T-helper 1 cell treated with Interleukin-12 subunit alpha and Interleukin-12 subunit beta and Interleukin-4 antibody, amounts not matched to agents 30 μg/mL and 1 μg/mL, for 36 hours (primary cell): ENCODE measurements around the gene MARCKS.

Experiments used
- H3K27ac Mint-ChIP-seq: one replicate; pipeline ENCODE4 v1.8.0; 2021; ENCODE audit warnings: mild to moderate bottlenecking, mixed read lengths
- H3K27me3 Mint-ChIP-seq: one replicate; pipeline ENCODE4 v1.8.0; 2021; ENCODE audit warnings: low read depth, mixed read lengths
- H3K36me3 Mint-ChIP-seq: one replicate; pipeline ENCODE4 v1.8.0; 2021; ENCODE audit warnings: low read depth, mixed read lengths
- H3K4me1 Mint-ChIP-seq: one replicate; pipeline ENCODE4 v1.8.0; 2021; ENCODE audit warnings: low read depth, mixed read lengths
- H3K4me3 Mint-ChIP-seq: one replicate; pipeline ENCODE4 v1.8.0; 2021; ENCODE audit warnings: mild to moderate bottlenecking, moderate library complexity, mixed read lengths
- H3K9me3 Mint-ChIP-seq: one replicate; pipeline ENCODE4 v1.8.0; 2021; ENCODE audit warnings: mixed read lengths

MARCKS gene, protein sequence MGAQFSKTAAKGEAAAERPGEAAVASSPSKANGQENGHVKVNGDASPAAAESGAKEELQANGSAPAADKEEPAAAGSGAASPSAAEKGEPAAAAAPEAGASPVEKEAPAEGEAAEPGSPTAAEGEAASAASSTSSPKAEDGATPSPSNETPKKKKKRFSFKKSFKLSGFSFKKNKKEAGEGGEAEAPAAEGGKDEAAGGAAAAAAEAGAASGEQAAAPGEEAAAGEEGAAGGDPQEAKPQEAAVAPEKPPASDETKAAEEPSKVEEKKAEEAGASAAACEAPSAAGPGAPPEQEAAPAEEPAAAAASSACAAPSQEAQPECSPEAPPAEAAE

DNA sequence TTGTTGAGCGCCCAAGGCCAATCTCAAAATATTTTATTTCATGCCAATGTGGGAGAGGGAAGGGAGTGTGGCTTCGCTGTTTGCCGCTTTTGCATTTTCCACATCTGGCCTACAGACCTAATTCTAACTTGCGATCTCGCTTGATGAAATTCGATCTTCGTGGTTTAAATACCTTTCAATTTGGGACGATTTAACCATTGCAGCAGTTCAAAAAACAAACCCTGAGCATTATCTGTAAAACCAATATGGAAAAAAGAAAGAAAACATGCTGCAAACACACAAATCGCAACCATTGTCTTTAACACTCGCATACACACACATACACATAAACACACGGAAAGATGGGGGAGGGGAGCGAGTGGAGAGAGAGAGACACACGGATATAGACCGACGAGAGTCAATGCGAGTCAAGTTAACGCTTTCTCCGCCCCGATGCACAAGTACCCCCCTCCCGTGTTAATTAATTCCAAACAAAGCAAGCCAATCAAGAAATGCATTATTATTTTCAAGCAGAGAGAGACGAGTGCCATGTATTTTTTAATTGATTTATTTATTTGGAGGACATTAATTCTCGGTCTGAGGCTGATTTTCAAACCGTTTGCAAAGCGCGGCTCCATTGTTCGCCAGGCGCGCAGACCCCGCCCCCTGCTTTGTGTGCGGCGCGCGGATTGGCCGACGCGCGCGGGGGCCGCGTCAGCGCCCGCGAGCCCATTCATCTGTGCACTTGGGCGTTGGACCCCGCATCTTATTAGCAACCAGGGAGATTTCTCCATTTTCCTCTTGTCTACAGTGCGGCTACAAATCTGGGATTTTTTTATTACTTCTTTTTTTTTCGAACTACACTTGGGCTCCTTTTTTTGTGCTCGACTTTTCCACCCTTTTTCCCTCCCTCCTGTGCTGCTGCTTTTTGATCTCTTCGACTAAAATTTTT, at the start of gene MARCKS:
Gene MARCKS (plus strand): TSS at position 721 of the 931 bp plus-strand sequence. CDS start 401 bp downstream, outside the sequence.
- peaks cover 55% of the 10 kb centered on the region for H3K27me3 Mint-ChIP-seq
- peak within 1 kb of the TSS; percentile 78 for H3K27ac Mint-ChIP-seq
- peaks cover 4% of the 10 kb centered on the region for H3K36me3 Mint-ChIP-seq
- no peak within 1 kb of the TSS for H3K4me3 Mint-ChIP-seq
- peaks cover 15% of the 10 kb centered on the region for H3K4me1 Mint-ChIP-seq
- H3K9me3 Mint-ChIP-seq = no peaks in the 10 kb centered on the region

DNA sequence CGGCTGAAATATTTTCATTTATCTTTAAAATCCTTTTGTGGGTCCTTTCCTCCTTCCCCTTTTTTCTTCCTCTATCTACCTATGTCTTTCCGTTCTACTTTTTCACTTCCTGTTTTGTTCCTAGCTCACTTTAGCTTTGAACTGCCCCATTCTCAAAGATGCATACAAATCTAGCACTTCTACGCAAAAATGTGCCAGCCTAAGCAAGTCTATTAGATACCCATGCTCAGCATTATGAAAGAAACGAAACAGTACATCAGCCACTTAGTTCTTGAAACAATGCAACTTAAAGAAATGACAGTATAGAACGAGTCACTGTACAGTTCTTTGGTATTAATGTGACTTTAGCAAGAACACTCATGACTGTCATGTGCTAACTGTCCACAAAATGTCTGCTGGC, 47.3 kb upstream of the MARCKS start:
- Mint-ChIP-seq H3K27ac (no peak overlapping the region), H3K9me3 (no peaks in the 10 kb centered on the region), H3K36me3 (no peaks in the 10 kb centered on the region), H3K4me1 (no peaks in the 10 kb centered on the region), H3K4me3 (no peak overlapping the region), H3K27me3 (peaks cover 5% of the 10 kb centered on the region)

DNA sequence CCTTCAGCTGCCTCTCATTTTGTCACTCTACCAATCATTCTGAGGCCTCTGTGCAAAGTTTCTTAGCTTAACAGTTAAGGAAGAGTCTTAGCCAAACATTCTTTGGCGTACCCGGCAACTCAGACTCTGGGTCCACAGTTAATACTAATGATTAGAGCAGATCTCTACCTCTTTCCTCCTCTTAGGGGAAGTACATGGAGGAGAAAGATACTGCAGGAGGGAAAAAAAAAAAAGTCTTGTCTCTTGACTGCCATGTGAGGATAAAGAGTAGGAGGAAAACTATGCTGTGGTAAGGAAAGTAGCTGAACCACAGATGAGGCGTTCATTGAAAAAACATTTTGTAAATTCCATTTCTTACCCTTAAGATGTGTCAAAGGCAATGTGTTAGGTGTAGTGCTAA, 44.0 kb upstream of the MARCKS start:
- no peak overlapping the region for H3K4me3 Mint-ChIP-seq
- H3K27me3 Mint-ChIP-seq = peaks cover under 1% of the 10 kb centered on the region
- no peaks in the 10 kb centered on the region for H3K9me3 Mint-ChIP-seq
- H3K4me1 Mint-ChIP-seq = no peaks in the 10 kb centered on the region
- H3K27ac Mint-ChIP-seq = no peak overlapping the region
- H3K36me3 Mint-ChIP-seq = no peaks in the 10 kb centered on the region

DNA sequence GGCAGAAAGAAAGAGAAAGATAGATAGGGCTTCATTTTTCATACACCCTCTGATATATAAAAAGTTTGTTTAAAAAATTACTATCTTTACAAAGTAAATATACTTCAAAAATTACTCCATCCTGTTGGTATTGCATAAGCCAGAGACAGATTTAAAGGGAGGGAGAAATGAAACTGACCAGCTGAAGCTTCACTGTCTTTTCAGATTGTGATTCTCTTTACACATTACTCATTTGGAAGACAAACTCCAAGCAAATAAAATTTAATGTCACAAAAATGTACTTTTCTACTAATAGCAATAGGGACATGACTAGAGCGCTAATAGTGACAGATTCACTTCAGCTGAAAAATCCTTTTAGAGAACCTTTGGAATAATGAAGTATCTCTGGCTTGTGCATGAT, 38.6 kb upstream of the MARCKS start:
- H3K4me3 Mint-ChIP-seq = no peak overlapping the region
- H3K27me3 Mint-ChIP-seq = no peaks in the 10 kb centered on the region
- no peaks in the 10 kb centered on the region for H3K4me1 Mint-ChIP-seq
- H3K9me3 Mint-ChIP-seq = no peaks in the 10 kb centered on the region
- no peaks in the 10 kb centered on the region for H3K36me3 Mint-ChIP-seq
- H3K27ac Mint-ChIP-seq = no peak overlapping the region

DNA sequence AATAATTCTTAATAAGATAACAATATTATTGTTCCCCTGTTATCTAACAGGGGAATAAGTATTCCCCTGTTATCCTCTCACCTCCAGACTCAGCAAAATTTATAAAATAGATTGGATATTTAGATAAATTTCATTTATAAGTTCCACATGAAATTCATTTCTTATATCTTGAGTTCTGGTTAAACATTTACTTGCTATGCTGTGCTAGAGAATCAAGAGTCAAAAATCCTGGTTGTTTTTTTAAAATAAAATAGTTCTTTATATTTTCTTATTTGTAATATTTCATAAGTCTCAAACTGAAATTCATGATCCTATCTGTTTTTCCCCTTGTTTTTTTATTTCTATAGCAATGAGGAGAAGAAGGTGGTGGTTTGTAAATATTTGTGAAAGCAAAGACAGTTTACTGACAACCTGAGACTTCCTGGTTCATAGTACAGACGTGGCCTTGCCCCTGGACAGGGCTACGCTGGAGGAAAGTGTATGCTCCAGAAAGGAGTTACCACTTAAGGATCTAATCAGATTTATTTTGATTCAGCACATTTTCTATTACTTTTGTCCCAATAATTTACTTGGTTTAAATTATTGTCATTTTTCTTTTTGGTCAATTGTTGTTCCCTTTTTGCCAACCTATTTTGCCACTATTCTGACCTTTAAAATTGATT, 37.8 kb upstream of the MARCKS start:
- Mint-ChIP-seq H3K4me1 (no peaks in the 10 kb centered on the region), H3K4me3 (no peak overlapping the region), H3K9me3 (no peaks in the 10 kb centered on the region), H3K27me3 (no peaks in the 10 kb centered on the region), H3K36me3 (no peaks in the 10 kb centered on the region), H3K27ac (no peak overlapping the region)

DNA sequence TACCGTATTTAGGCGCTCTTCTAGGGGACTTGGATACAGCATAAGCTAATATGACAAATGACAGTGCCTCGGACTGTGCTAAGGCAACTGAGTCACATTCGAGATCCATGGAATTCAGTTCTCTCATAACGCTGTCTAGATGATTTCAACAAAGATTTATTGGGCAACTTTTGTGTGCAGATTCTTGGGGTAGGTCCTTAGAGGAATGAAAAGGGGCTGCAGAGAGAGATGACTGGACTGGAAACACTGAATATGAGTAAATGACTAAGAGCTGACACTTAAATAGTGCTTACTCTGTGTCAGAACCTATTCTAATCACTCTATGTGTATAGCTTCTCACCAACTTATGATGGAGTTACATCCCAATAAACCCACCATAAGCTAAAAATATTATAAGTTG, 36.4 kb upstream of the MARCKS start:
- Mint-ChIP-seq H3K36me3 (no peaks in the 10 kb centered on the region), H3K4me3 (no peak overlapping the region), H3K9me3 (no peaks in the 10 kb centered on the region), H3K27ac (no peak overlapping the region), H3K27me3 (no peaks in the 10 kb centered on the region), H3K4me1 (no peaks in the 10 kb centered on the region)

DNA sequence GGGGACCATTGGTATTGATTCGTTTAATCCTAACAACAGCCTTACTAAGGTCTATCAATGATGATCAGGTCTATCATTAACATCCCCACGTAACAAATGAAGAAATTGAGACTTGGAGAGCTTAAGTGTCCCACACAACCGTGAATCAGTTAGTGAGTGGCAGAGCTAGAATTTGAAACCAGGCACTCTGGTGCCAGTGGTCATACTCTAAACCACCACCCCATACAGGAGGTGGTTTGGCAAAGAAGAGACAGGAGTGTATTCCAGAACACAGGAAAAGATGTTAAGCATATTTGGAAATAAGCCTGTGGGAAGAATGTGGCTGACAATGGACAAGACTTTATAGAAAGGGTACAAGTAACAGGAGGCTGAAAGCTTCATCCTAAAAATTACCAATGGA, 35.7 kb upstream of the MARCKS start:
- H3K9me3 Mint-ChIP-seq = no peaks in the 10 kb centered on the region
- no peak overlapping the region for H3K4me3 Mint-ChIP-seq
- no peaks in the 10 kb centered on the region for H3K4me1 Mint-ChIP-seq
- no peaks in the 10 kb centered on the region for H3K27me3 Mint-ChIP-seq
- no peaks in the 10 kb centered on the region for H3K36me3 Mint-ChIP-seq
- H3K27ac Mint-ChIP-seq = no peak overlapping the region

DNA sequence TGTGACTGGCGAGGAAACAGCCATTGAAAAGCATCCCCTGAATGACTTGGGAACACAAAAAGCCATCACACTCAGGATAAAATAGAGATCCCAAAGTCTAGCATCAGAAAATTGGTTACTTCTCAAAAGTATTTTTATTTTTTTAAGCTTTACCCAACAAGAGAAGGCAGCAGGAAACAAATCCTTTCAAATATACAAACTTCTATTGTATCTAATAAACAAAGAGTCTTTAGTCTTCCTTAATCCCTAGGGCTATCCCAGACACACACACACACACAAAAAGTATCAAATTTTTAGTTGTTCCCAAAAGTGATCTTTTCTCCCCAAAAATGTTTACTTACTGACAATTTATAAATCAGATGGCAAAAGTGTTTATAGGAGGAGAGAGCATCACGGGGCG, 33.2 kb upstream of the MARCKS start:
- H3K4me1 Mint-ChIP-seq = no peaks in the 10 kb centered on the region
- H3K9me3 Mint-ChIP-seq = no peaks in the 10 kb centered on the region
- no peaks in the 10 kb centered on the region for H3K36me3 Mint-ChIP-seq
- no peaks in the 10 kb centered on the region for H3K27me3 Mint-ChIP-seq
- H3K27ac Mint-ChIP-seq = no peak overlapping the region
- no peak overlapping the region for H3K4me3 Mint-ChIP-seq

DNA sequence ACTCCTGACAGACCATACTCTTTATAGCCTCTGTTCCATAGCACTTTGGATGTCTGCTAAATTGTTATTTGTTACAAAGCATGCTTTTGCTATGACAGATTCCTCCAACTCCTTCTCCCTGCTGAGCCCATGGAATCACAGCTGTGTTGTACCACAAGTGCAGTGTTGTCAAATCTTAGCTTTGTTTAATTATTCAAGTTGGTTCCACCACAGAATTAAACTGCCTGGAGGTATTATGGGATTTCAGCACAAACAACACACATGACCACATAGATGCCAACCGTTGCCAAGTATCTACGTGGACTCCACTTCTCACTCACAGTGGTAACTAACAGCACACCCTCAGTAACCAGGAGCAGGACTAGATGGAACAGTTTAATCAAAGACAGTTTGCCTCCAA, 32.7 kb upstream of the MARCKS start:
- peaks cover 1% of the 10 kb centered on the region for H3K27me3 Mint-ChIP-seq
- H3K4me1 Mint-ChIP-seq = no peaks in the 10 kb centered on the region
- H3K27ac Mint-ChIP-seq = no peak overlapping the region
- no peaks in the 10 kb centered on the region for H3K36me3 Mint-ChIP-seq
- no peak overlapping the region for H3K4me3 Mint-ChIP-seq
- no peaks in the 10 kb centered on the region for H3K9me3 Mint-ChIP-seq

DNA sequence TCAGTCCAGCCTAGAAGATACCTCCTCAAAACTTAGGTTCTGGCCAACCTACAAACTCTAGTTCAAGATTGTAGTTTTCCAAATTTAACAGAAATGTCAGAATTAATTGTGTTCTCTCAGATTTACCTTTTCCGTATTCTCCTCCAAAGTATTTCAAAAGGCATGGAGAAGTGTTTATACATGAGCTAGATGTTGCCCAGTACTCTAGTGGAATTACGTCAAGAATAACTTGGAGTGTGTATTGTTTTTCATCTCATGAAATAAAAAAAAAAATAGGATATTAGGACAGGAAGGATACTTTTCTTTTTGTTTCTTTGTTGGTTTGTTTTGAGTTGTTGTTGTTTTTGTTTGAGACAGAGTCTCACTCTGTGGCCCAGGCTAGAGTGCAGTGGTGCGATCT, 32.3 kb upstream of the MARCKS start:
- H3K4me3 Mint-ChIP-seq = no peak overlapping the region
- H3K27ac Mint-ChIP-seq = no peak overlapping the region
- H3K27me3 Mint-ChIP-seq = peaks cover 3% of the 10 kb centered on the region
- H3K36me3 Mint-ChIP-seq = no peaks in the 10 kb centered on the region
- H3K4me1 Mint-ChIP-seq = no peaks in the 10 kb centered on the region
- H3K9me3 Mint-ChIP-seq = no peaks in the 10 kb centered on the region

DNA sequence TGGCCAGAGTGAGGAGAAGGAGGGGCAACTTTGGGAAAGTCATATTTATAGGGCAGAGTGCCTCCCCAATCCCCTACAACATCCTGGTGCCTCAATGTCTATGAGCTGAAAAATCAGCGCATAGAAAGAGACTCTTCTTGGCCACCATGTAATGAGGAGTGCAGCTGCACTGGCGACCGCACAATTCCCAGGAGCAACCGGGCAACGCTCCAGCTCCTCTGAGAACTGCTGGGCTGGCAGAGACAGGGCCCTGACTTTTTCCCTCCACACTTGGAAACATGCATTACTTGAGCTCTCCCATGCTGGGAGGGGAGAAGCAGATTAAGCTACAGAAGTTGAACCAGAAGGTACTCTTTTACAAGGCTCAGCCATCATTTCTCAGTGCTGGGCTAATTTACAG, 31.4 kb upstream of the MARCKS start:
- Mint-ChIP-seq H3K9me3 (no peaks in the 10 kb centered on the region), H3K4me3 (no peak overlapping the region), H3K36me3 (no peaks in the 10 kb centered on the region), H3K27ac (no peak overlapping the region), H3K4me1 (no peaks in the 10 kb centered on the region), H3K27me3 (peaks cover 3% of the 10 kb centered on the region)

DNA sequence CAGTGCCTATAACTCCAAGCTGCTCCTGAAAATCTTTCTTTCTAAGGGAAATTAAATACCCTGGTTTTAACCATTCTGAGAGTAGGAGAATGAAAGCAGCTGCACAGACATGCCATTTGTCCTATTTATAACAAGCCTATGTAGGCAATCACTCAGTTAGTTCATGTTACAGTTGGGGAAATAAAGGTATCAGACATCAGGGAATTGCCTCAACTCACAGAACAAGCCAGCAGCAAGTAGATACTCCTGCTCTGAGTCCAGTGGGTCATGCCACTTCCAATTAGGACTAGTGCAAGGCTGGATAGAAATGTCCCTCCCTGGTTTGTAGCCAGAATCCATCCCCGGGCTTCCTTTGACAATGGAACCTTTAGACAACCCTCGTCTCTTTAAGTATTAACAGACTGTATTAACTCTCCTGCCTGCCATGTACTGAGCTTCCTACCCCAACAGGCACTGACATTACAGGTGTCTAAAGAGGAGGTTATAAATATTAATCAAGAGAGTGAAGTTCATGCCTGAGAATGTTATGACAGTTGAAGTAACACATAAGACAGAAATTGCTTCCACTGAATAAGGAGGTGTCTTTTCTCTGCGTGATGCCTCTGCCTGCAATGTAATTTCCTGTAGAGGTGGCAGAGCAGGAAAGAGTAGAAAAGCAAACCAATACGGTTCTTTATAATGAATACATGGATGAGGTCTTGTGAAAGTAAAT, 28.0 kb upstream of the MARCKS start:
- no peaks in the 10 kb centered on the region for H3K4me1 Mint-ChIP-seq
- peaks cover 3% of the 10 kb centered on the region for H3K27me3 Mint-ChIP-seq
- no peak overlapping the region for H3K4me3 Mint-ChIP-seq
- no peaks in the 10 kb centered on the region for H3K36me3 Mint-ChIP-seq
- H3K9me3 Mint-ChIP-seq = no peaks in the 10 kb centered on the region
- H3K27ac Mint-ChIP-seq = no peak overlapping the region

DNA sequence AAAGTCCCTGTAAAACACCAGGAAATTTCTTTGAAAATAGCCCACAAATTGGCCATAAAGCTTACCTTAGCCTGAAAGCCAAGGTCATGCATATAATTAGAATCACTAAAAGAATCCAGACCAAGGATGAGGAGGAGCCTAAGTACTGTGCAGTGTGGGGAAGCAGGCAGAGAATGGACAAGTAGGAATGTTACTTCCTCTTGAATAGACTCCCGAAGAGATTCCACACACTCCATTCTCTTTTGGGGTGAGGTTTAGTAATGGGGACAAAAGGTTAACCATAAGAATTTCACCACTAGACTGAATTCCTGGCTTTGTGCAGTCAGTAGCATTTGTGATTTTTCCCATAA, 27.5 kb upstream of the MARCKS start:
- Mint-ChIP-seq H3K27me3 (peaks cover 3% of the 10 kb centered on the region), H3K4me3 (no peak overlapping the region), H3K9me3 (no peaks in the 10 kb centered on the region), H3K4me1 (no peaks in the 10 kb centered on the region), H3K36me3 (no peaks in the 10 kb centered on the region), H3K27ac (no peak overlapping the region)

DNA sequence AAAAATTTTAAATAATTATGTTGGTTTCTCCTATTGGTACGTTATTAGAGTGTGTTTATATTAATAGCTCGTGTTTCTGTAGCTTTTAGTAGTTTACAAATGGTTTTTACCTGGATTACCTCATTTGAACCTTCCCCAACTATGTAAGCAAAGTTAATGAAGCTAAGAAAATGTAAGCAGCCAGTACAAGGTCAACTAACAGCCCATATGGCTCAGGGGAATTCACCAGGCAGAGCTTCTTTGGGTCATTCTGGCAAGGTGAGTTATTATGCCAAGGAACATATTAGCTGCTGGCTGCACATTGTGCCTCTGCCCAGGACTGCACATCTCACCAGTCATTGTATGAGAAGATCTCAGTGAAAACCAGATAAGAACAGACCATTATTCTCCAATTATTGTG, 27.0 kb upstream of the MARCKS start:
- Mint-ChIP-seq H3K27me3 (peaks cover 3% of the 10 kb centered on the region), H3K4me1 (no peaks in the 10 kb centered on the region), H3K27ac (no peak overlapping the region), H3K4me3 (no peak overlapping the region), H3K36me3 (no peaks in the 10 kb centered on the region), H3K9me3 (no peaks in the 10 kb centered on the region)
